Activated CD4-positive, alpha-beta T cell treated with anti-CD3 and anti-CD28 coated beads, Interleukin-10, Interleukin-2, amounts not matched to agents 100 ng/mL and 50 ng/mL, durations not matched to agents 16 hours and 8 hours (primary cell): ENCODE results near the gene ECM2.
"Not testable (repeated sequence)": the region's sequence is repeated elsewhere in the genome, so short reads cannot be mapped to it uniquely, and the experiment has no call there.

Experiments
- DNase-seq: peaks from one replicate; pipeline ENCODE4 v3.0.0-alpha.2; 2020

Gene ECM2

DNA sequence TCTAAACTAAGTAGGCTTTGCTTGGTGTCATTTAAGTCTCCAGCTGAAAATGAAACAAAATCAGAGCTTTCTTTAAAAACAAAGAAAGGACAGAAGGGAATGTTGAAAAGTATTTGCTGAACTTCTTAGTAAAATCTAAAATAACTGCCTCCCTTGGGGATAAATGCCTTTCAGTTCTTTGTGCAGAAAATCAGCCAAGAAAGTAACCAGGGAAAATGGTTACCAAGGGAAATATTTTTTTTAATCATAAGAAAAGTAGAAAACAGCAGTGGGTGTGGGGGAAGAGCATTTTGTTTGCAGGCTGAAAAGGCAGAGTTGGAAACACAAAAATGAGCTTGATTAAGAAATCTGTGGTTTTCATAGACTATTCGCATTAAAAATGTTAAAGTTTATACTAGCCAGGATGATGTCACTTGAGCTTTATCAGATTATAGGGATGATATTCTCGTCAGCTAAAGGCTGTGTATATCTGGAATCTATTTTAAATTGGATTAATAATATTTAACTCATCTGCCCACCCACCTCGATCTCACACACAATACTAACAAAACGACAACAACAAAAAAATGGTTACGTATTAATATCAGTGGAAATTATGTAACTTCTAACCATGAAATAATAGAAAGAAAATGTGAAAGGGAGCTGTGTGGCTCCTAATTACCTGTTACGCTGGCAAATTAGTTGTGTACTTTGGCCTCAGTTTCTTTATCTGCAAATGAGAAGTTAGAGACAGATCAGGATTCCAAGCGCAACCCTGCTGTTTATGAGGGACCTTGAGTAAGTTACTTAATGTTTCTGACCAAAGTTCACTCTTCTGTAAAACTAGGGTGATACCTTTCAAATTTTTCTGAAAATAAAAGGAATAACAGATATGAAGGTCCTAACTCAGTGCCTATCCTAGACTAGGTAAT, at the start of gene ECM2:
ECM2 (minus strand) TSS at position 51 of the 911 bp plus-strand sequence. CDS start 13,124 bp downstream, outside the sequence.
- DNase-seq = no peak

- no peak for DNase-seq
Measured at GRCh38 chr9:92576175-92576574, 40.4 kb upstream of the ECM2 start.

- not testable (repeated sequence) for DNase-seq
Measured at GRCh38 chr9:92573612-92574011, 37.8 kb upstream of the ECM2 start.

DNA sequence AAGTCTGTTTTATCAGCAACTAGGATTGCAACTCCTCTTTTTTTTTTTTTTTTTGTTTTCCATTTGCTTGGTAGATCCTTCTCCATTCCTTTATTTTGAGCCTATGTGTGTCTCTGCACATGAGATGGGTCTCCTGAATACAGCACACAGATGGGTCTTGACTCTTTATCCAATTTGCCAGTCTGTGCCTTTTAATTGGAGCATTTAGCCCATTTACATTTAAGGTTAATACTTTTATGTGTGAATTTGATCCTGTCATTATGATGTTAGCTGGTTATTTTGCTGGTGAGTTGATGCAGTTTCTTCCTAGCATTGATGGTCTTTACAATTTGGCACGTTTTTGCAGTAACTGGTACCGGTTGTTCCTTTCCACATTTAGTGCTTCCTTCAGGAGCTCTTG, 36.1 kb upstream of the ECM2 start:
- DNase-seq = not testable (repeated sequence)

DNA sequence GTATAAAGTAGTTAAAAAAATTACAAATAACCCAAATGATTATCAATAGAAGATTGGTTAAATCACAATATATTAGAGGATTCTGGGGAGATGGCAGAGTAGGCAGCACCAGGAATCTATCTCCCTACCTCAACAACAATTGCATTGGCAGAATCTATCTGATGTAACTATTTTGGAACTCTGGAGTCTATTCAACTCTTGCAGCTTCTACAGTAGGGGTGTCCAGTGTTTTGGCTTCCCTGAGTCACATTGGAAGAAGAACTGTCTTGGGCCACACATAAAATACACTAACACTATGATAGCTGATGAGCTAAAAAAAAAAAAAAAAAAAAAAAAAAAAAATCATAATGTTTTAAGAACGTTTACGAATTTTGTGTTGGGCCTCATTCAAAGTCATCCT, 29.2 kb upstream of the ECM2 start:
- DNase-seq = no peak

- no peak for DNase-seq
Measured at GRCh38 chr9:92564504-92564903, 28.7 kb upstream of the ECM2 start.

DNA sequence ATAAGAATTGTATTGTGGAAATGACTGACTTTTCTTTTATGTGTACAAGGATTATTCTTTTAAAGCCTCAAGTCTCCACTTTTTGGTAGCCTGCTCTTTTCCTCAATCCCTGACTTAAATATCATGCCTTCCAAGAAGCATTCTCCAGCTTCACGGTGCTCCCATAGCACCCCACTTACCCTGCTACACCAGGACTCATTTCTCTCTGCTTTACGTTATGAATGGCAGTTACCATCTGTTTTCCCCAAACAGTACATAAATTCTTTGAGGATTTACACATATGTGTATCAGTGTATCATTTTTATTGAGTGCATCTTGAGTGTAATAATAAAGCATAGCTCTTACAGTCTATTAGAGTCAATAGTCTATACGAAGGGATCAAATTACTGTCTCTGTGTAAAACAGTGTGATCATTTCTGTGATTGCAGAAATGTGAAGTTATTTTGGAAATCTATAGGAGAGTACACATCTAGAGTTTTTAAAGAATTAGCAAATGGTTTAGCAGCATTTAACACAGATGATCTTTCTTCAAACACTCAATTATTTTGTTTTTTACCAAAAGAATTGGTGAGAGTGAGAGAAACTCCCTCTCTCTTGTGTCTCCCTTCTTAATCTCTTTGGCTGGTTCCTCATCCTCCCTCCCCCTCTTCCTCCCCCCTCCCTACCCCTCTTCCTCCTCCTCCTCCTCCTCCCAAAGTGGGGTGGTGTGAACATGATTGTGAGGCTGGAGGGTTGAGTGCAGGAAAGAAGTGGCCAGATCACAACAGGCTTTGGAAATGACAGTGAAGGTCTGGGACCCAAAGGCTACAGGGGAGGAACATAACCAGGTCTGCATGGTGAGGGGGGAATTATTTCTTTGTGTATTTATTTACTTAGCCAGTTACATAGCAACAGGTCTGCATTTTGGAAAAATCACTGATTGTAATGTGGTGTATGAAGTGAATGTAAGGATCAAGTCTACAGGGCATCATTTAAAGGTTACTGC, 27.6 kb upstream of the ECM2 start:
- DNase-seq = no peak

- no peak for DNase-seq
Measured at GRCh38 chr9:92562461-92562967, 26.7 kb upstream of the ECM2 start.

DNA sequence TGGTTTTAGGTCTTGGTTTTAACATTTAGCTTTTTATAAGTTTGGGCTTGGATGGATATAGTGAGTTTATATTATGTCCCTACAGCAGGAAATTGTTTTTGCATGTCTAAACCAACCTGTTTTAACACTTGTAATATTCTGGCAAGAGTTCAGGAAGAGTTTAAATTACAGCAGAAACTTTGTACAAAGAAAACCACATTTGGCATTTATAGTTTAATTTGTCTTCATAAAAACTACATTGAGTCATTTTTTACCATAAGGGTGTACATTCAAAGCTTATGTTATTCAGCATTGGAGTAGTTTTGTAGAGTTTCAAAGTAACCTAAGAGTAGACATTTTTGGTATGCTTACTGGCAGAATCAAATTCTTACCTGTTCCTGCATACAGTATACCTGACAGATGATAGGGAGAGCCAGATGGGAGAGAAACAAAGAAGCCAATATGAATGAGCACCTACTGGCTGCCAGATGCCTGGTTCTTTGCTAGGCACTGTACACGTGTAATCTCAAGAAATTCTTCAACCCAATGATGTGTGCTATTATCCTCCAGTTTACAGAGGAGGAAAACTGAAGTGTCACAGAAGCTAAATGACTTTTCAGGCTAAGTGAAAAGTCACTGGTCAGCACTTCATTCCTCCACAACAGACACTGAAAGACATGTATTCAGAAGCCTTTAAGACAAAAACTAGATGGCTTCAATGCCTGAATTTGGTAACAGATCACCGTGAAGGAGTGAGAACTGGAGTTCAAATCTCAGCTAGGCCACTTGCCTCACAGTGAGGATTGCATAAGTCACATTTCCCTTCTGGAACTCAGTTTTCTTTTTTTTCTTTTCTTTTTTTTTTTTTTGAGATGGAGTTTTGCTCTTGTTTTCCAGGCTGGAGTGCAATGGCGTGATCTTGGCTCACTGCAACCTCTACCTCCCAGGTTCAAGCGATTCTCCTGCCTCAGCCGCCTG, 25.9 kb upstream of the ECM2 start:
- DNase-seq = no peak

DNA sequence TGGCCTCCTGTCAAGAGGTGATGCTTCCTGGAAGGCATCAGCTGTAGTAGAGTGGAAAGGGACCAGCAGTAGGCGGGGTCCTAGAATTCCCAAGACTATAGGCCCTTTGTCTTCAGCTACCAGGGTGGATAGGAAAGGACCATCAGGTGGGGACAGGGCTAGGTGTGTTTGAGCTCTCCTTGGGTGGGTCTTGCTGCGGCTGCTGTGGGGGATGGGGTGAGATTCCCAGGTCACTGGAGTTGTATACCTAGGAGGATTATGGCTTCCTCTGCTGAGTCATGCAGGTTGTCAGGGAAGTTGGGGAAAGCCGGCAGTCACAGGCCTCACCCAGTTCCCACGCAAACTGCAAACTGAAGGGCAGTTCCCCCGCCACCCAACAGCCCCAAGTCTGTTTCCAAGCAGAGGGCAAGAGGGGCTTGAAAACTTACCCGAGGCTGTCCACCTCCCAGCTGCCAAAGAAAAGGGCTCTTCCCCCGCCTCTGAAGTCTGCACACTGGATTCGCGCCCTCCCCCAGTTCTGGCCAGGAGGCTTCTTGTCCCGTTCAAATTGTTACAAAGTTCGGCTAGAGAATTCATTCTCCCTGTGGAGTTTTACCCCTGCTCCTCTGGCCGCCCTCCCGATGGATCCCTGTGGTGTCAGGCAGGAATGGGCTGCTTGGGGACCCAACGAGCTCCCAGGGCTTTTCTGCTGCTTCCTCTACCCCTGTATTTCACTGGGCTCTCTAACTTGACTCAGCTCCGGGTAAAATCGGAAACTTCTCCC, 23.0 kb upstream of the ECM2 start:
- DNase-seq = no peak

GRCh38 chr9:92550765-92551164, 15.0 kb upstream of the ECM2 start:
- no peak for DNase-seq

DNA sequence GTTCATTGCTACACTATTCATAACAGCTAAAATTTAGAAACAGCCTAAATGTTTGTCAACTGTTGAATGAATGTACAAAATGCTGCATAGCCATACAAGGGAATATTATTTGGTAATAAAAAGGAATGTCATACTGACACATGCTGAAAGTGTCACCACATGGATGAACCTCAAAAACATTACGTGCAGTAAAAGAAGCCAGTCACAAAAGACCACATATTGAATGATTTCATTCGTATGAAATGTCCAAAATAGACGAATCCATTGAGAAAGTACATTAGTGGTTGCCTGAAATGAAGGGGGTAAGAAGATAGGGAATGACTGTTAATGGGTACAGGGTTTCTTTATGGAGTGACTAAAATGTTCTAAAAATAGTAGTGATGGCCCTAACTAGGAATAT, 11.6 kb upstream of the ECM2 start:
- DNase-seq = no peak

GRCh38 chr9:92545002-92545510, 9.3 kb upstream of the ECM2 start:
- no peak for DNase-seq

- no peak for DNase-seq
Measured at GRCh38 chr9:92543972-92544371, 8.2 kb upstream of the ECM2 start.

- DNase-seq = no peak
Measured at GRCh38 chr9:92538541-92538940, 2.8 kb upstream of the ECM2 start.

- DNase-seq = peak; percentile 16
Measured at GRCh38 chr9:92534674-92535073, 1.1 kb downstream of the ECM2 start.

DNA sequence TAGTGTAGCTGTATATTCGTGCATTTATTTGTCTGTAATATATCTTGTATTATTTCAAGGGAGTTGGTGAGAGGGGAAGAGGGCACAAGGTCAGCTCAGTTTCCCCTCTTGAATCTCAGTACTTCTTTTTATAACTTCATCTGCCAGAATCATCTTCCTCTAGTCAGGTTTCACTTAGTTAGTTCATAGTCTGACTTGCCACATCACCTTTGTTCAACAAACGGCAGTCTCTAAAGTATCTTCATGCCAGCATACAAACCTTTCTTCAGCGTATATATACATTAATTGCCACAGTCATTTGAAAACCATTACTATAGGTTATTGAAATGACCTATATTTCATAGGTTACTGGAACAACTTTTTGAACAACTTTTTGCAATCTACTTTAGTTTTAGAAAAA, 1.6 kb downstream of the ECM2 start:
- DNase-seq = peak; percentile 7

GRCh38 chr9:92530893-92531292, 4.9 kb downstream of the ECM2 start:
- DNase-seq = no peak

DNA sequence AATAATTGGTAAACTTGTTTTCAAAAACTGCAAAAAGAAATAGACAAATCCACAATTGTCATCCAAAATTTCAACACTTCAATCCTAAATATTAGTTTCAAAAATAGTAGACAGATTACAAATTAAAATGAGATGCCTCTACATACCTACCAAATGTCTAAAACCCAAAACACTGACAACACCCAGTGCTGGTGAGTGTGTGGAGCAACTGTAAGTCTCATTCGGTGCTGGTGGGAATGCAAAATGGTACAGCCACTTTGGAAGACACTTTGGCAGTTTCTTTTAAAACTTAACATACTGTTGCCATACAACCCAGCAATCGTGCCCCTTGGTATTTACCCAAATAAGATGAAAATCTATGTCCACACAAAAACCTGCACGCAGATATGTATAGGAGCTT, 6.7 kb downstream of the ECM2 start:
- DNase-seq = no peak

- DNase-seq = no peak
Measured at GRCh38 chr9:92528522-92528849, 7.3 kb downstream of the ECM2 start.

- no peak for DNase-seq
Measured at GRCh38 chr9:92527832-92528521, 7.8 kb downstream of the ECM2 start.
